SK-N-SH treated with all-trans-retinoic acid at 6 μM for 48 hours (cell line): ENCODE measurements around the gene DAAM2.

Experiments
- ARNTL ChIP-seq: fragments of 450-650 bp; formaldehyde crosslinking; IDR thresholded peaks from 2 replicates; pipeline ENCODE4 v1.5.0; 2020; ENCODE audit warnings: low read depth, mild to moderate bottlenecking, moderate library complexity, borderline replicate concordance
- TOX ChIP-seq: fragments of 250-450 bp; sonication (Bioruptor Pico); IDR thresholded peaks from 2 replicates; pipeline ENCODE4 v1.8.0; 2021; ENCODE audit warnings: mild to moderate bottlenecking, moderate library complexity, borderline replicate concordance
- ZFP3 ChIP-seq: fragments of 250-450 bp; sonication (Bioruptor Pico); IDR thresholded peaks from 2 replicates; pipeline ENCODE4 v1.5.0; 2020; ENCODE audit warnings: mild to moderate bottlenecking, moderate library complexity
- ZNF565 ChIP-seq: fragments of 450-650 bp; formaldehyde crosslinking; conservative IDR thresholded peaks from 2 replicates; pipeline ENCODE4 v1.5.0; 2020; ENCODE audit warnings: low read depth, mild to moderate bottlenecking, moderate library complexity

DNA sequence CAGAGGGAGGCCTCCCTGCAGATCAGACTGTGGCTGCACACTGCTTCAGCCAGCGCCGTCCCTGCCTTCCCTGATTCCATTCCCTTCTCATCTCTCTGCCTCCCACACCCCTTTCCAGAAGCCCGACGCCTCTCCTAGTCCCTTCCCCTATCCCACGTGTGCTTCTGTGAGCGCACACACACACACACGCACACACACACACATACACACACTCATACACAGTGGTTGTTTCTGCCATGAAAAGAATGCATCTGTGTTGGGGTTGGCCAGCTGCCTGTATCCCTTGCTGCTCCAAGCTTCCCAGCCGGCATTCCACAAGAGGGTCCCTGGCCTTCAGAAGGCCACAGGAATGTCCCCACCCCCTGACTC is 90.3 kb downstream of the DAAM2 start:
- no peak for TF ChIP-seq ZNF565 (CRISPR knock-in tag)
- TF ChIP-seq ARNTL (CRISPR knock-in tag): no peak
- no peak for TF ChIP-seq ZFP3 (CRISPR knock-in tag)
- no peak for TF ChIP-seq TOX (CRISPR knock-in tag)
